Kidney (tissue), 14 donors: ENCODE results near the gene PIK3R6. TPM values are rescaled to one million over a fixed set of nuclear protein-coding genes. Genes with fewer than 3 reads are reported as not detected.

ENCODE experiments used
- DNase-seq, 5 donors: peaks; one replicate each; pipeline ENCODE4 v3.0.0-alpha.2; 2013 to 2020
- FAIRE-seq: peaks from 2 replicates; lab custom pipeline; 2012; peaks lifted over from hg19 to GRCh38; lab: Jason Lieb, UNC
- H3K27ac ChIP-seq, 2 donors: one replicate each; pipeline ENCODE4 v1.7.0; 2013; ENCODE audit warnings: low read depth in 2 of 2, low read length in 2 of 2, inconsistent platforms in 1 of 2
- H3K27me3 ChIP-seq: one replicate; pipeline ENCODE4 v1.7.1; 2013; ENCODE audit warnings: low read length, inconsistent platforms; ENCODE audit not compliant: control insufficient read depth, insufficient read depth
- H3K36me3 ChIP-seq, 3 donors: one replicate each; pipeline versions ENCODE4 v1.7.0 to v1.7.1; 2013; ENCODE audit warnings: low read length in 3 of 3, control low read depth in 1 of 3, inconsistent platforms in 1 of 3; ENCODE audit not compliant: insufficient read depth in 3 of 3, control insufficient read depth in 2 of 3
- H3K4me1 ChIP-seq, 3 donors: one replicate each; pipeline versions ENCODE4 v1.7.0 to v1.7.1; 2013; ENCODE audit warnings: low read length in 3 of 3, inconsistent platforms in 1 of 3, low read depth in 1 of 3; ENCODE audit not compliant: control insufficient read depth in 2 of 3, insufficient read depth in 2 of 3
- H3K4me3 ChIP-seq, 3 donors: one replicate each; pipeline versions ENCODE4 v1.7.0 to v1.8.1; 2013; ENCODE audit warnings: low read length in 3 of 3, control low read depth in 1 of 3, inconsistent platforms in 1 of 3
- H3K9ac ChIP-seq, 3 donors: one replicate each; pipeline versions ENCODE4 v1.7.0 to v1.7.1; 2013; ENCODE audit warnings: low read length in 3 of 3, control low read depth in 1 of 3, inconsistent platforms in 1 of 3
- H3K9me3 ChIP-seq, 3 donors: one replicate each; pipeline versions ENCODE4 v1.7.0 to v1.7.1; 2013; ENCODE audit warnings: low read length in 3 of 3, control low read depth in 1 of 3, inconsistent platforms in 1 of 3; ENCODE audit not compliant: control insufficient read depth in 2 of 3, insufficient read depth in 1 of 3
- CTCF ChIP-seq: IDR thresholded peaks from 3 replicates; pipeline ENCODE4 v1.5.1; 2012; ENCODE audit warnings: mild to moderate bottlenecking, moderate library complexity, borderline replicate concordance; ENCODE audit not compliant: insufficient read depth; ENCODE audit errors: extremely low read depth
- intact Hi-C: fragments of 100-400 bp; cut with DNase I; formaldehyde crosslinking; loops from one replicate; pipeline ENCODE4 v1.11.1; 2022
- polyA plus RNA-seq: library from polyadenylated mRNA; stranded (reverse); fragments of 350-450 nt; fragmentation: Illumina TruSeq; extraction: RNeasy Lipid Tissue Mini Kit (QIAGEN cat#74804); gene quantifications from one replicate; pipeline ENCODE4 v1.2.3, GENCODE V29; 2014; ENCODE audit warnings: low read depth, low replicate concordance; ENCODE audit not compliant: insufficient read depth
- total RNA-seq: library from RNA; stranded (reverse); fragmentation: NEBNext Ultra II Directional; extraction: Animal tissue kit (Norgen Biotek cat#: 25700); gene quantifications from one replicate; pipeline ENCODE4 v1.2.1, GENCODE V29; 2021
- donor health status: control.
- donor health status: control.
- donor health status: control.
- donor health status: control.
- donor health status: control.
- donor health status: DM: yes; HTN: yes; CAD: no.
- donor health status: Normal renal cell carcinoma (clear cell type).

Gene PIK3R6
- total and polyA plus RNA-seq, 2 donors from 2014 or later: 0.17 to 2.3 TPM

GRCh38 chr17:8904686-8905085 is 37.2 kb upstream of the PIK3R6 start:
- Histone ChIP-seq H3K27ac (no peak overlapping the region), H3K27me3 (no peaks in the 10 kb centered on the region), H3K9ac (no peak overlapping the region), H3K9me3 (no peaks in the 10 kb centered on the region), H3K4me1 (no peaks in the 10 kb centered on the region), H3K4me3 (no peak overlapping the region), H3K36me3 (no peaks in the 10 kb centered on the region)
- no peak for TF ChIP-seq CTCF
- FAIRE-seq (no peak), DNase-seq (peak in 1 of 5 donors; percentile 1)
- intact Hi-C loops: no loop called here

- no peaks in the 10 kb centered on the region for H3K27me3 ChIP-seq
- H3K27ac ChIP-seq: no peak overlapping the region
- H3K4me1 ChIP-seq: no peaks in the 10 kb centered on the region
- H3K9me3 ChIP-seq: no peaks in the 10 kb centered on the region
- no peak overlapping the region for H3K9ac ChIP-seq
- TF ChIP-seq CTCF: no peak
- no peak overlapping the region for H3K4me3 ChIP-seq
- no peaks in the 10 kb centered on the region for H3K36me3 ChIP-seq
- intact Hi-C loops: no loop called here
- FAIRE-seq (no peak), DNase-seq (peak in 1 of 5 donors; percentile 1)
Measured at GRCh38 chr17:8904201-8904600, 36.7 kb upstream of the PIK3R6 start.

- intact Hi-C loops: no loop called here
- FAIRE-seq (no peak), DNase-seq (peak in 1 of 5 donors; percentile 6)
- no peaks in the 10 kb centered on the region for H3K4me1 ChIP-seq
- no peak for TF ChIP-seq CTCF
- H3K4me3 ChIP-seq: no peak overlapping the region
- H3K9ac ChIP-seq: no peak overlapping the region
- H3K27me3 ChIP-seq: no peaks in the 10 kb centered on the region
- H3K27ac ChIP-seq: no peak overlapping the region
- no peaks in the 10 kb centered on the region for H3K9me3 ChIP-seq
- no peaks in the 10 kb centered on the region for H3K36me3 ChIP-seq
Measured at GRCh38 chr17:8900626-8901585, 33.4 kb upstream of the PIK3R6 start.
